Measurements from ENCODE around the gene BGN.

The BGN gene

GRCh38 chrX:153499876-153500275 lies 5.1 kb downstream of the BGN start:
- ChIA-PET POLR2A (no interaction called here), CTCF (no interaction called here)
- no peaks in the 10 kb centered on the region for H3K9me3 ChIP-seq (ENCODE audit: control insufficient read depth, insufficient read depth, low read depth, low read length)
- H3K36me3 ChIP-seq (ENCODE audit: control insufficient read depth in 2 of 2, insufficient read depth in 1 of 2, low read length in 2 of 2): no peaks in the 10 kb centered on the region
- no peaks in the 10 kb centered on the region for H3K4me1 ChIP-seq (ENCODE audit: control insufficient read depth, insufficient read depth, low read length)
- H3K4me3 ChIP-seq (ENCODE audit: low read depth, low read length): no peak overlapping the region
- H3K27ac ChIP-seq (ENCODE audit: extremely low read depth, low read depth, low read length): no peak overlapping the region
- TF ChIP-seq ZNF16 (tag by site-specific recombination; IDR thresholded peaks at IDR 0.05; ENCODE audit: low read depth): no peak
- TF ChIP-seq ZNF311 (tag by site-specific recombination; IDR thresholded peaks at IDR 0.05; ENCODE audit: borderline replicate concordance): no peak
- no peak for TF ChIP-seq ZFP37 (tag by site-specific recombination; IDR thresholded peaks at IDR 0.05)
- TF ChIP-seq ZBTB11 (tag by site-specific recombination; conservative IDR thresholded peaks at IDR 0.05; ENCODE audit: low read depth): no peak
- TF ChIP-seq ZNF211 (tag by site-specific recombination; IDR thresholded peaks at IDR 0.05; ENCODE audit: low read depth): no peak
- no peak for TF ChIP-seq ZNF18 (tag by site-specific recombination; IDR thresholded peaks at IDR 0.05)
- no peak for TF ChIP-seq ZNF426 (tag by site-specific recombination; IDR thresholded peaks at IDR 0.05)
- no peak for TF ChIP-seq ZBTB49 (tag by site-specific recombination; IDR thresholded peaks at IDR 0.05; ENCODE audit: low read depth)
- TF ChIP-seq ZNF76 (tag by site-specific recombination; IDR thresholded peaks at IDR 0.05; ENCODE audit: borderline replicate concordance, low read depth): no peak
- TF ChIP-seq ZNF146 (tag by site-specific recombination; IDR thresholded peaks at IDR 0.05): no peak
- no peak for TF ChIP-seq ZNF169 (tag by site-specific recombination; IDR thresholded peaks at IDR 0.05)
- no peak for TF ChIP-seq ZFP3 (tag by site-specific recombination; IDR thresholded peaks at IDR 0.05; ENCODE audit: low read depth)
- TF ChIP-seq GLI2 (tag by site-specific recombination; IDR thresholded peaks at IDR 0.05; ENCODE audit: borderline replicate concordance, low read depth): no peak
- TF ChIP-seq KLF16 (tag by site-specific recombination; IDR thresholded peaks at IDR 0.05): no peak
- no peak for TF ChIP-seq ZNF837 (tag by site-specific recombination; IDR thresholded peaks at IDR 0.05)
- no peak for TF ChIP-seq EGR2 (tag by site-specific recombination; IDR thresholded peaks at IDR 0.05; ENCODE audit: low read depth)
- TF ChIP-seq ZIC2 (tag by site-specific recombination; IDR thresholded peaks at IDR 0.05): no peak
- TF ChIP-seq ZNF664 (tag by site-specific recombination; IDR thresholded peaks at IDR 0.05): no peak

GRCh38 chrX:153500676-153501280 lies 6.0 kb downstream of the BGN start:
- POLR2A ChIA-PET: no interaction called here
- Histone ChIP-seq H3K4me3 (ENCODE audit: low read depth, low read length) (no peak overlapping the region), H3K36me3 (ENCODE audit: control insufficient read depth in 2 of 2, insufficient read depth in 1 of 2, low read length in 2 of 2) (no peaks in the 10 kb centered on the region), H3K9me3 (ENCODE audit: control insufficient read depth, insufficient read depth, low read depth, low read length) (no peaks in the 10 kb centered on the region), H3K27ac (ENCODE audit: extremely low read depth, low read depth, low read length) (no peak overlapping the region), H3K4me1 (ENCODE audit: control insufficient read depth, insufficient read depth, low read length) (no peaks in the 10 kb centered on the region)
- TF ChIP-seq ZNF18 (tag by site-specific recombination; IDR thresholded peaks at IDR 0.05): peak; percentile 14; the same call in 1 of the 2 replicates
- peak; percentile 63 for TF ChIP-seq ZSCAN4 (tag by site-specific recombination; IDR thresholded peaks at IDR 0.05)
- 0 out of 2 replicates have a peak, but pooled peaks have one; percentile 40 for TF ChIP-seq ZNF777 (tag by site-specific recombination; IDR thresholded peaks at IDR 0.05; ENCODE audit: borderline replicate concordance)
- TF ChIP-seq ZNF623 (tag by site-specific recombination; IDR thresholded peaks at IDR 0.05): no peak
- TF ChIP-seq ZNF473 (tag by site-specific recombination; IDR thresholded peaks at IDR 0.05): no peak
- TF ChIP-seq ZNF510 (tag by site-specific recombination; IDR thresholded peaks at IDR 0.05; ENCODE audit: insufficient replicate concordance): no peak
- CTCF ChIA-PET: no interaction called here
